GM21515 (cell line): ENCODE measurements around the gene IPCEF1.

ENCODE experiments used
- ATAC-seq: cut with Tn5 transposase; IDR thresholded peaks from one replicate; pipeline ENCODE4 v1.9.1; 2021; ENCODE audit not compliant: unreplicated experiment

Gene IPCEF1

GRCh38 chr6:154117485-154117884 lies 239.1 kb downstream of the IPCEF1 start:
- no peak for ATAC-seq

GRCh38 chr6:154113392-154113791 lies 243.2 kb downstream of the IPCEF1 start:
- ATAC-seq = no peak

GRCh38 chr6:154112181-154112809 lies 244.3 kb downstream of the IPCEF1 start:
- no peak for ATAC-seq

GRCh38 chr6:154111025-154111424 lies 245.6 kb downstream of the IPCEF1 start:
- ATAC-seq = no peak

- ATAC-seq = no peak
Measured at GRCh38 chr6:154106251-154106650, 250.4 kb downstream of the IPCEF1 start.
